CD14-positive monocyte (primary cell): Measurements from ENCODE around the gene RXRG. TPM values are rescaled to one million over a fixed set of nuclear protein-coding genes. Genes with fewer than 3 reads are reported as not detected.

Source experiments
- DNase-seq, 3 donors: peaks; one replicate each; pipeline ENCODE4 v3.0.0-alpha.2; 2011 to 2022
- H2AFZ ChIP-seq: 2 replicates; pipeline ENCODE4 v1.6.0; 2012; ENCODE audit warnings: mild to moderate bottlenecking, low read depth, low read length, inconsistent platforms; ENCODE audit not compliant: insufficient read depth, poor library complexity, severe bottlenecking
- H3K27ac ChIP-seq, 2 donors: 1 replicate in 1 of 2; 2 replicates in 1 of 2; pipeline ENCODE4 v1.5.1; 2012 to 2013; ENCODE audit warnings: low read length in 2 of 2, control low read depth in 1 of 2, inconsistent platforms in 1 of 2, low read depth in 1 of 2, mild to moderate bottlenecking in 1 of 2
- H3K27me3 ChIP-seq, 2 donors: one replicate each; pipeline versions ENCODE4 v1.6.0 to v1.6.1; 2011 to 2013; ENCODE audit warnings: low read length in 2 of 2; ENCODE audit not compliant: control insufficient read depth in 2 of 2, insufficient read depth in 2 of 2
- H3K36me3 ChIP-seq, 2 donors: replicated peaks in 1 of 2; 1 replicate in 1 of 2; 2 replicates in 1 of 2; pipeline versions ENCODE4 v1.5.1 to v1.6.1; 2012 to 2013; ENCODE audit warnings: low read length in 2 of 2, control low read depth in 1 of 2, inconsistent platforms in 1 of 2, mild to moderate bottlenecking in 1 of 2; ENCODE audit not compliant: insufficient read depth in 2 of 2, control insufficient read depth in 1 of 2
- H3K4me1 ChIP-seq, 2 donors: 1 replicate in 1 of 2; 2 replicates in 1 of 2; pipeline versions ENCODE4 v1.5.1 to v1.6.1; 2012 to 2013; ENCODE audit warnings: low read length in 2 of 2, control low read depth in 1 of 2, inconsistent platforms in 1 of 2, mild to moderate bottlenecking in 1 of 2, moderate library complexity in 1 of 2; ENCODE audit not compliant: insufficient read depth in 2 of 2, control insufficient read depth in 1 of 2
- H3K4me2 ChIP-seq: replicated peaks from 2 replicates; pipeline ENCODE3; 2012; ENCODE audit warnings: low read length, moderate library complexity, mild to moderate bottlenecking; ENCODE audit not compliant: poor library complexity, severe bottlenecking; ENCODE audit errors: extremely low read depth
- H3K4me3 ChIP-seq, 3 experiments: fragments of 200-600 bp in 1 of 3; sonication (generic) in 1 of 3; replicated peaks in 1 of 3; 1 replicate in 2 of 3; 2 replicates in 1 of 3; pipeline ENCODE4 v1.5.1; 2011 to 2013; ENCODE audit warnings: low read length in 3 of 3, mild to moderate bottlenecking in 3 of 3, control low read depth in 2 of 3, low read depth in 2 of 3, inconsistent platforms in 1 of 3, moderate library complexity in 1 of 3
- H3K79me2 ChIP-seq: 2 replicates; pipeline ENCODE4 v1.6.0; 2012; ENCODE audit warnings: mild to moderate bottlenecking, control low read depth, inconsistent platforms, low read length, moderate library complexity; ENCODE audit not compliant: insufficient read depth
- H3K9ac ChIP-seq: 2 replicates; pipeline ENCODE4 v1.6.0; 2017; ENCODE audit warnings: low read length, mild to moderate bottlenecking; ENCODE audit not compliant: insufficient read depth, poor library complexity, severe bottlenecking
- H3K9me3 ChIP-seq, 2 donors: replicated peaks in 1 of 2; 1 replicate in 1 of 2; 2 replicates in 1 of 2; pipeline versions ENCODE4 v1.5.1 to v1.6.1; 2012 to 2013; ENCODE audit warnings: low read length in 2 of 2, control low read depth in 1 of 2; ENCODE audit not compliant: control insufficient read depth in 1 of 2, insufficient read depth in 1 of 2
- H4K20me1 ChIP-seq: 2 replicates; pipeline ENCODE4 v1.6.0; 2012; ENCODE audit warnings: mild to moderate bottlenecking, low read length, control low read depth, moderate library complexity; ENCODE audit not compliant: insufficient read depth
- H3K27ac Mint-ChIP-seq, 7 donors: one replicate each; pipeline ENCODE4 v1.8.0; 2020; ENCODE audit warnings: mild to moderate bottlenecking in 7 of 7, mixed read lengths in 7 of 7, moderate library complexity in 6 of 7, inconsistent platforms in 2 of 7
- H3K27me3 Mint-ChIP-seq, 3 donors: one replicate each; pipeline ENCODE4 v1.8.0; 2021 to 2022; ENCODE audit warnings: low read depth in 3 of 3, mild to moderate bottlenecking in 3 of 3, mixed read lengths in 3 of 3, moderate library complexity in 3 of 3, inconsistent platforms in 1 of 3
- H3K36me3 Mint-ChIP-seq, 2 donors: one replicate each; pipeline ENCODE4 v1.8.0; 2020; ENCODE audit warnings: mixed read lengths in 2 of 2, inconsistent platforms in 1 of 2, mild to moderate bottlenecking in 1 of 2
- H3K4me1 Mint-ChIP-seq: one replicate; pipeline ENCODE4 v1.8.0; 2020; ENCODE audit warnings: mild to moderate bottlenecking, mixed read lengths
- H3K4me3 Mint-ChIP-seq, 2 donors: one replicate each; pipeline ENCODE4 v1.8.0; 2020; ENCODE audit warnings: mild to moderate bottlenecking in 2 of 2, mixed read lengths in 2 of 2, moderate library complexity in 1 of 2
- H3K9me3 Mint-ChIP-seq, 7 donors: one replicate each; pipeline ENCODE4 v1.8.0; 2020 to 2022; ENCODE audit warnings: mixed read lengths in 7 of 7, mild to moderate bottlenecking in 6 of 7, moderate library complexity in 6 of 7, inconsistent platforms in 2 of 7
- CTCF ChIP-seq: fragments of 200-600 bp; IDR thresholded peaks from one replicate; pipeline ENCODE4 v1.8.0; 2022; ENCODE audit warnings: antibody characterized with exemption, mild to moderate bottlenecking
- WGBS: methylation state at CpG from one replicate; pipeline ENCODE4 v1.1.5; 2013; ENCODE audit warnings: missing lambda C conversion rate; ENCODE audit not compliant: insufficient coverage; 5-methylcytosine and 5-hydroxymethylcytosine counted together
- intact Hi-C, 2 donors: fragments of 100-400 bp; cut with micrococcal nuclease; formaldehyde crosslinking; loops; one replicate each; pipeline versions ENCODE4 v1.15.0 to v1.15.1; 2023
- polyA plus RNA-seq, 3 donors: library from polyadenylated mRNA; depleted of rRNA in 1 of 3; unstranded in 2 of 3; stranded (reverse) in 1 of 3; fragments of 300-500 nt in 2 of 3; fragments of >200 nt in 1 of 3; fragmentation: Illumina TruSeq in 2 of 3; gene quantifications; 1 replicate in 2 of 3; 2 replicates in 1 of 3; pipeline ENCODE4 v1.2.3, GENCODE V29; 2012 to 2021

The RXRG gene
- polyA plus RNA-seq, 3 donors = not detected

- no peak for DNase-seq
- Histone ChIP-seq H3K79me2 (no peaks in the 10 kb centered on the region), H3K36me3 (no peaks in the 10 kb centered on the region), H3K4me1 (no peaks in the 10 kb centered on the region), H3K27me3 (peaks cover 46% of the 10 kb centered on the region in 2 donors), H3K9me3 (no peaks in the 10 kb centered on the region), H3K4me2 (no peak overlapping the region), H4K20me1 (no peaks in the 10 kb centered on the region), H3K9ac (no peak overlapping the region), H3K4me3 (no peak overlapping the region), H2AFZ (no peak overlapping the region), H3K27ac (no peak overlapping the region)
- H3K4me1 Mint-ChIP-seq = no peaks in the 10 kb centered on the region
- no peak overlapping the region for H3K4me3 Mint-ChIP-seq
- H3K9me3 Mint-ChIP-seq = no peaks in the 10 kb centered on the region
- no peaks in the 10 kb centered on the region for H3K36me3 Mint-ChIP-seq
- peaks cover 4 to 24% (median 16%) of the 10 kb centered on the region in 3 donors for H3K27me3 Mint-ChIP-seq
- peak overlapping the region in 1 of 7 donors; percentile 52 for H3K27ac Mint-ChIP-seq
- no peak for TF ChIP-seq CTCF
- 74% methylated on average over 6 of the region's 6 CpGs for WGBS
- intact Hi-C loops = no loop called here
These were observed 5.6 kb downstream of the RXRG start for GRCh38 chr1:165439330-165439729.

- Mint-ChIP-seq H3K36me3 (no peaks in the 10 kb centered on the region), H3K27ac (no peak overlapping the region), H3K4me1 (no peaks in the 10 kb centered on the region), H3K9me3 (no peaks in the 10 kb centered on the region), H3K4me3 (no peak overlapping the region), H3K27me3 (peaks cover 6 to 21% (median 16%) of the 10 kb centered on the region in 3 donors)
- TF ChIP-seq CTCF = no peak
- WGBS = 89% methylated on average over 1 of the region's 2 CpGs
- H3K27me3 ChIP-seq = peaks cover 23 to 24% of the 10 kb centered on the region in 2 donors
- intact Hi-C loops = no loop called here
- H3K9ac ChIP-seq = no peak overlapping the region
- no peaks in the 10 kb centered on the region for H3K4me1 ChIP-seq
- H3K27ac ChIP-seq = no peak overlapping the region
- no peaks in the 10 kb centered on the region for H3K79me2 ChIP-seq
- no peak overlapping the region for H3K4me3 ChIP-seq
- DNase-seq = no peak
- no peaks in the 10 kb centered on the region for H3K9me3 ChIP-seq
- no peak overlapping the region for H3K4me2 ChIP-seq
- no peaks in the 10 kb centered on the region for H4K20me1 ChIP-seq
- H3K36me3 ChIP-seq = no peaks in the 10 kb centered on the region
- H2AFZ ChIP-seq = no peak overlapping the region
These were observed 7.9 kb downstream of the RXRG start for GRCh38 chr1:165436994-165437393.
